Activated T-helper 2 cell treated with anti-CD3 and anti-CD28 coated beads, Interferon-gamma antibody, Interleukin-2, Interleukin-4, amounts not matched to agents 10 μg/mL and 5 μg/mL and 100 μg/mL, durations not matched to agents 14 hours and 24 hours and 36 hours (primary cell): Measurements from ENCODE around the gene CEBPG. TPM values are rescaled to one million over a fixed set of nuclear protein-coding genes. Genes with fewer than 3 reads are reported as not detected.

ENCODE experiments used
- DNase-seq: peaks from one replicate; pipeline ENCODE4 v3.0.0; 2021; ENCODE audit warnings: low spot score
- H3K27ac Mint-ChIP-seq: one replicate; pipeline ENCODE4 v1.8.0; 2021; ENCODE audit warnings: mixed read lengths
- H3K27me3 Mint-ChIP-seq: one replicate; pipeline ENCODE4 v1.8.0; 2021; ENCODE audit warnings: low read depth, mixed read lengths
- H3K36me3 Mint-ChIP-seq: one replicate; pipeline ENCODE4 v1.8.0; 2021; ENCODE audit warnings: low read depth, mixed read lengths
- H3K4me1 Mint-ChIP-seq: one replicate; pipeline ENCODE4 v1.8.0; 2021; ENCODE audit warnings: low read depth, mixed read lengths
- H3K4me3 Mint-ChIP-seq: one replicate; pipeline ENCODE4 v1.8.0; 2021; ENCODE audit warnings: low read depth, mild to moderate bottlenecking, moderate library complexity, mixed read lengths
- H3K9me3 Mint-ChIP-seq: one replicate; pipeline ENCODE4 v1.8.0; 2021; ENCODE audit warnings: mixed read lengths
- intact Hi-C: fragments of 100-400 bp; cut with micrococcal nuclease; formaldehyde crosslinking; loops from one replicate; pipeline ENCODE4 v1.15.1; 2023
- total RNA-seq: library from RNA; stranded (reverse); gene quantifications from 2 replicates; pipeline ENCODE4 v1.2.3, GENCODE V29; 2022

CEBPG gene
- total RNA-seq, 1 donor from 2014 or later = 26.1 TPM

DNA sequence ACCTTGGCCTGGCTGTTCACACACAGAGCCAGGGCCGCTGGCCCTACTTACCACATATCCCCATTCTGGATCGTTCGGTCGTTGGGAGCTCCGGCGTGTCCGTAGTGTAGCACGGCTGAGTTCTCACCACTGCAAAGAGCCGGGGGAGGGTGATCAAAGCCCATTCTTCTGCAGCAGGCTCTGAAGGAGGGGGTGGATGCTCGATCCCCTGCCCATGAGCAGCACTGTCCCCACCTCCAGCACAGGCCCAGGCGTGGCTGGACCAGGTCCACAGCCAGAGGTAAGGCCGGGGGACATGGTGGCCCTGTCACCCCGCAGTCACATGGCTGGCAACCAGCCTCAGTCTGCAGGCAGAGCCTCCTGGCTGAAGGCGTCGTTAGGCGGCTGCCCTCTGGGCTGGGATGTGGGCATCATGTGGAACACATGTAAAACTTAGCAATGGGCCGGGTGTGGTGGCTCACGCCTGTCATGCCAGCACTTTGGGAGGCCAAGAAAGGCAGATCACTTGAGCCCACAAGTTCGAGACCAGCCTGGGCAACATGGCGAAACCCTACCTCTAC lies 38.2 kb downstream of the CEBPG start:
- H3K27me3 Mint-ChIP-seq = no peaks in the 10 kb centered on the region
- no peak overlapping the region for H3K27ac Mint-ChIP-seq
- no peaks in the 10 kb centered on the region for H3K9me3 Mint-ChIP-seq
- DNase-seq = no peak
- no peak overlapping the region for H3K4me3 Mint-ChIP-seq
- no peaks in the 10 kb centered on the region for H3K4me1 Mint-ChIP-seq
- no peaks in the 10 kb centered on the region for H3K36me3 Mint-ChIP-seq
- intact Hi-C loops = no loop called here

DNA sequence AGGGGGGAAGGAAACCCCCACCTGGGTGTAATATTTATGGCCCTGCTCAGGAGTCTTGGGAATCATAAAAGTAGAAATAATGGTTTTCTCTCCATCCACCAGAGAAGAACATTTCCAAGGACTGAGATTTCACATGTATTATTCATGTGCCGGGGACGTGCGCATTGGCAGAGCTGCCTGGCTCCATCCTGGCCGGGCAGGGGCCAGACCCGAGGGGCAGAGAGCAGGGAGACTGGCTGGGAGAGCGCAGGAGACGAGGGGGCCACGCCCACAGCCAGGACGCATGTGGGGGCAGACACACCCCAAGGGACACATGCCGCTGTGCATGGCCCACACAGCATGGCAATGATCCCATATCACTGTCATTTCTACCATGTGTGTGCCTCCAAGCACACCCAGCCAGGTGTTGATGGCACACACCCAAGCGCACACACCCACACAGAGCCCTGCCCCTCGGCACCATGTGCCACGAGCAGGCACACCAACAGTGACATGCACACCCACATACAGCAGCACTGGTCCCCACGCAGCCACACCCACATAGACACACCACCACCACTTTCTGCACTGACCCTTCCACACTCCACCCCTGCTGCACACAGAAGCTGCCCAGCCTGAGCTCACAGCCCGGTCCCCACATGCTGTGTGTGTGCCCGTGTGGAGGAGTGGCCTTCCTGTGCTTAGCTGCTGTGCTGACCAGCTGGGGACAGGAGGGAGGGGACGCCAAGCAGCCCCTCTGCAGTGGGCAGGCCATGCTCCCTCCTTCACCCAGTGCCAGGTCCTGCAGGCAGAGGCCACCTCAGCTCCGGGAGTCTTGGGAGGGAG lies 39.3 kb downstream of the CEBPG start:
- no peak for DNase-seq
- Mint-ChIP-seq H3K27ac (no peak overlapping the region), H3K36me3 (no peaks in the 10 kb centered on the region), H3K9me3 (no peaks in the 10 kb centered on the region), H3K4me1 (no peaks in the 10 kb centered on the region), H3K27me3 (no peaks in the 10 kb centered on the region), H3K4me3 (no peak overlapping the region)
- intact Hi-C loops = no loop called here

DNA sequence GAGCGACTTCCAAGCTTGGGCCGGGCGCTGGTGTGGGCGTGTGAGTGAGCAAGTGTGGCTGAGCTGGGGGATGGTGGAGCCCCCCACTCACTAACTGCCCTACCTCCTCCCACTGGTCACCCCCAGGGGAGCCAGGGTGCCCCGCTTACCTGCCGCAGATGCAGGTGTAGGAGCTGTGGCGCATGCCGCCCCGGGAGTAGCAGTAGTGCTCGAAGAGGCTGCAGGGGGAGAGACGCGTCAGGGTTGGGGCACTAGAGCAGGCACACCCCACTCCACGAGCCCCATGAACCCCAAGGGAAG lies 39.9 kb downstream of the CEBPG start:
- no peaks in the 10 kb centered on the region for H3K4me1 Mint-ChIP-seq
- H3K27ac Mint-ChIP-seq = no peak overlapping the region
- H3K36me3 Mint-ChIP-seq = no peaks in the 10 kb centered on the region
- intact Hi-C loops = no loop called here
- no peak overlapping the region for H3K4me3 Mint-ChIP-seq
- no peaks in the 10 kb centered on the region for H3K9me3 Mint-ChIP-seq
- no peaks in the 10 kb centered on the region for H3K27me3 Mint-ChIP-seq
- DNase-seq = no peak

DNA sequence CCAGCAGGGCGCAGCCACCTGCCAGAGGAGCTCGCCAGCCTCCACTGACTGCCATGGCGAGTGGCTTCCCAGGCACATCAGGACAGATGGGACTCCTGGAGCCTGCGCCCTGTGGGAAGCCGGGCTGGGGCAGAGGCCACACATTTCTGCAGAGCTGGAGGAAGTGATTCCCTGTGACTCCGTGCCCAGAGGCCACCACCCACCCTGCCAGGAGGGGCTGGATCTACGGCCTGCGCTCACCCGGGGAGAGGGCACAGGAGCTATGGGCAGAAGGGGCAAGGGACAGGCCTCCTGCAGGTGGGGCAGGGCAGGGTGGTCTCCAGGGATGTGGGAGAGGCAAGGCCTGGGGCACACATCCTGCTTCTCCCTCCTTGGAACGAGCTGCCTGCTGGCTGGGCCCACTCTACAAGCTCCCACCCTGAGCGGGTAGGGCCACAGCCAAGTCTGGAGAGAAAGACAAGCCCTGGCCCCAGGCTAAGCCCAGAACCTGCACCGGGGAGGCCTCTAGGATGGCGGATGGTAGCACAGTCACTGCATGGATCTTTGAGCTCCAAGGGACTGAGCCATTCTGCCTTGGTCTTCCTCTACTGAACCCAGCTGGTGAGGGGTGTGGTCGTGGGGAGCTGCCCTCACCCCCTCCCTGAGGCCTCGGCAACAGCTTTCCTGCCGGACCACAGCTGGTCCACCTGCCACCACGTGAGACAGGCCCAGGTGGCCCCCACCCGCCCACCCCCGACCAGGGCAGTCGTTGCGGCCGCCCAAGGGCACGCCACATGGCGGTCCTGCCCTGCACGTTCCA lies 40.6 kb downstream of the CEBPG start:
- Mint-ChIP-seq H3K4me1 (no peaks in the 10 kb centered on the region), H3K27ac (no peak overlapping the region), H3K4me3 (no peak overlapping the region), H3K36me3 (no peaks in the 10 kb centered on the region), H3K27me3 (no peaks in the 10 kb centered on the region), H3K9me3 (no peaks in the 10 kb centered on the region)
- intact Hi-C loops = no loop called here
- DNase-seq = no peak

DNA sequence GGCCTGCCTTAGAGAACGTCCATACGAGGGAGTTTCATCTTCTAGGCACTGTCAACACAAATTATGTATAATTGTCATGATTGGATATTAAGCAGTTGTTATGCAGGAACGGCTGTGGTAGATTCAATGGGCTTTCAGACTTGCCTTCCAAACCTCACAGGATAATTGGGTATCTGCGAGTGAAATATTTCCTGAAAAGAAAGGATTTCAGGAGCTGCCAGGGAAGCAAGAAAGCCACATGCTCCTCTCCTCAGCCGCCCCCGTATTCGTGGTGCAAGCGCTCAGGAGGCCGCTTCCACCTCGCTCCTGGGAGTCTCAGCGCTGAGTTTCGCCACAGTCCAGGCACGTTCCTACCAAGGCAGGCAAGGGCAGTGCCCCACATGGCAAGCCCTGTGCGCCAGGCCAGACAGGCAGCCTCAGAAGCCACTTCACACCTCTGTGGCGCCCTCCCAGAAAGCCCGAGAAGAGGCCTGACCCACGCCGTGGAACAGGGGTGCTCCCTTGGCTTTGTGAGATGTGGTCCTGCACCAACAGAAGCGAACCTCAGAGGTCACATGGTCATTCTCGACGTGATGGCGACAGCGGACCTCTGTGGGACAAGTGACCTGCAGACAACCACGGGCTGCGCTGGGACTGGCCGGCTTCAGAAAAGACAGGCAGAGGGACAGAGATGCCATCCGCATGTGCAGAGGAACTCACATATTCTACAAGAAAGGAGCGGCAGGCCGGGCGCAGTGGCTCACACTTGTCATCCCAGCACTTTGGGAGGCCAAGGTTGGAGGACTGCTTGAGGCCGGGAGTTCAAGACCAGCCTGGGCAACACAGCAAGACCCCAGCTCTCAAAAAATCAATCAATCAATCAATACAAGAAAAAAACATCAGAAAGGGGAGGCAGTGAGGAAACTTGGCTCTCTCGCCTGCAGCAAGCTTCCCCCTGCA lies 41.4 kb downstream of the CEBPG start:
- H3K27me3 Mint-ChIP-seq = no peaks in the 10 kb centered on the region
- no peak overlapping the region for H3K27ac Mint-ChIP-seq
- no peaks in the 10 kb centered on the region for H3K4me1 Mint-ChIP-seq
- no peaks in the 10 kb centered on the region for H3K9me3 Mint-ChIP-seq
- DNase-seq = no peak
- H3K36me3 Mint-ChIP-seq = no peaks in the 10 kb centered on the region
- H3K4me3 Mint-ChIP-seq = no peak overlapping the region
- intact Hi-C loops = loop anchor here (5.0 kb wide), 1 partner anchor 357 kb away; no protein-coding TSS in a partner anchor

DNA sequence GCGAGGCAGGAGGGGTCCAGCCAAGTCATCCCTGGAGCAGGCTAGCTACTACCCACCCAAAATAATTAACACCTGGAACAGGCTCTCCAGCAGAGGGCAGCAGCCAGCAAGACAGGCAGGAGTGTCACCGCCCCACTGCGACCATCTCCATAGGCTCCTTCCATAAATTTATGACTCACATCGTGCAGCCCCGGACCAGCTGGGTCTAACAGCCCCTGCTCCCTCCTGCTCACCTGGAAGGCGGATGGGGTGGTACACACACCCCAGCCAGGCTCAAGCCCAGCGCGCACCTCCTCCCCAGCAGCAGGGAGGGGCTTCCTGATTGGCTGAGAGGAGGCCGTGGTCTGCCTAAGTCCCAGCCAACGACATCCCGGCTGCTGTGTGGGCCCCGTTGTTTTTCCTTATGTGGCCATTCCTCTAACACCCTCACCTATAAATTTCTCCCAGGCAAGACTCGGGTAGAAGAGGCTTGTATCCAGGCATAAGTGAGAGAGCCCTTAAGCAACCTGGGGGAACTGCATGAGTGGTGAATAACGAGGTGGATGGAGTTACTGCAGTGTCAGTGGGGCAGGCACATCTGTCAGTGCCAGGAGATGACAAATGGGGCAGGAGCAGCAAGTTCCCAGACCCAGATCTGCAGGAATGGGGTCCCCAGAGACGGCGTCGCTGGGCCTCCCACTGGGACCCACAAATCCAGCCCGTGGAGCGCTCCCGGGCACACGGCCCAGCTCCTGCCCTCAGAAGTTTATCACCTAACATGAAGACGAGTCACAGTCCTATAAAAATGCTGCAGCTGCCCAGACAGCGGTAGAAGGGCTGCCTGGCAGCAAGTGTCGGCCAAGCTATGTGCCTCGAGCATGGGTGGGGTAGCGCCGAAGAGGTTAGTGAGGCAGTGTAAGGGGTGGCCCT lies 43.1 kb downstream of the CEBPG start:
- no peaks in the 10 kb centered on the region for H3K27me3 Mint-ChIP-seq
- H3K27ac Mint-ChIP-seq = no peak overlapping the region
- no peaks in the 10 kb centered on the region for H3K36me3 Mint-ChIP-seq
- peak; percentile 43 for DNase-seq
- intact Hi-C loops = loop anchor here (5.0 kb wide), 1 partner anchor 356 kb away; no protein-coding TSS in a partner anchor
- H3K4me3 Mint-ChIP-seq = peak overlapping the region; percentile 43
- H3K9me3 Mint-ChIP-seq = no peaks in the 10 kb centered on the region
- H3K4me1 Mint-ChIP-seq = no peaks in the 10 kb centered on the region

DNA sequence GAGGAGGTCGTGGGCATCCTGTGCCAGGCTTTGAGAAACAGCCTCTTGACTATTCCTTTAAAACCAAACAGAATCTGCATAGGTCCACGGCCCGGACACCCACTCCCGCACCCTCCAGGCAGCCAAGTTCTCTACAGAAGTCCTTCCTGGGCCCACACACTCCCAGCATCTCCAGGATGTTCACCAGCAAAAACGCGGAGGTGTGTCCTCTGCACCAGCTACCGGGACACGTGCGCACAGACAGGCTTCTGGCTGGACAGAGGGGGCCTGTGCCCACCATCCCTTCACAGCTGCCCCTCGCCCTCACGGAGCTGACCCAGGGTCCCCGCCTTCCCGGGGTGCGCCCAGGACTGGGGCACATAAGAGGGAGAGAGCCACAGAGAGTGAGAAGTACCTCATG lies 44.2 kb downstream of the CEBPG start:
- no peaks in the 10 kb centered on the region for H3K27me3 Mint-ChIP-seq
- DNase-seq = no peak
- intact Hi-C loops = loop anchor here (5.0 kb wide), 1 partner anchor 355 kb away; no protein-coding TSS in a partner anchor
- H3K27ac Mint-ChIP-seq = no peak overlapping the region
- no peaks in the 10 kb centered on the region for H3K4me1 Mint-ChIP-seq
- H3K36me3 Mint-ChIP-seq = no peaks in the 10 kb centered on the region
- H3K4me3 Mint-ChIP-seq = no peak overlapping the region
- H3K9me3 Mint-ChIP-seq = no peaks in the 10 kb centered on the region

DNA sequence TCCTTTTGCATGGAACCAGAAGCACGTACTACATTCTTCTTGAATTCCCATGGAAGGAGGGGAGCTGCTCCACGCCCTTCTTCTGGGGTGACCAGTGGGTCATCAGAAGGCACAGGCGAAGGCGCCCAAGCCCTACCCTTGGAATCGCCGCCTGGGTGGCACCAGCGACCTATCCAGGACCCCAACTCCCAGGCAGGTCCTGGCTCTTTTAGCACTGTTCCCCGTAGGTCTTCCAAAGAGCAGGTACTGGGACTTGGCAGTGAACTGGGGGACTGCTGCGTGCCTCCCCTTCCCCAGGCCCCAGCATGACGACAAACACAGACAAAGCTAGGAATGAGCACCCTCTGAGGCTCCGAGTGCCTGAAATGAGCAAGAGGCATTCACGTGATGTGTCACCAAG lies 45.0 kb downstream of the CEBPG start:
- H3K4me1 Mint-ChIP-seq = no peaks in the 10 kb centered on the region
- intact Hi-C loops = loop anchor here (5.0 kb wide), 1 partner anchor 354 kb away; no protein-coding TSS in a partner anchor
- no peaks in the 10 kb centered on the region for H3K9me3 Mint-ChIP-seq
- no peaks in the 10 kb centered on the region for H3K27me3 Mint-ChIP-seq
- DNase-seq = no peak
- no peak overlapping the region for H3K4me3 Mint-ChIP-seq
- H3K27ac Mint-ChIP-seq = no peak overlapping the region
- no peaks in the 10 kb centered on the region for H3K36me3 Mint-ChIP-seq

DNA sequence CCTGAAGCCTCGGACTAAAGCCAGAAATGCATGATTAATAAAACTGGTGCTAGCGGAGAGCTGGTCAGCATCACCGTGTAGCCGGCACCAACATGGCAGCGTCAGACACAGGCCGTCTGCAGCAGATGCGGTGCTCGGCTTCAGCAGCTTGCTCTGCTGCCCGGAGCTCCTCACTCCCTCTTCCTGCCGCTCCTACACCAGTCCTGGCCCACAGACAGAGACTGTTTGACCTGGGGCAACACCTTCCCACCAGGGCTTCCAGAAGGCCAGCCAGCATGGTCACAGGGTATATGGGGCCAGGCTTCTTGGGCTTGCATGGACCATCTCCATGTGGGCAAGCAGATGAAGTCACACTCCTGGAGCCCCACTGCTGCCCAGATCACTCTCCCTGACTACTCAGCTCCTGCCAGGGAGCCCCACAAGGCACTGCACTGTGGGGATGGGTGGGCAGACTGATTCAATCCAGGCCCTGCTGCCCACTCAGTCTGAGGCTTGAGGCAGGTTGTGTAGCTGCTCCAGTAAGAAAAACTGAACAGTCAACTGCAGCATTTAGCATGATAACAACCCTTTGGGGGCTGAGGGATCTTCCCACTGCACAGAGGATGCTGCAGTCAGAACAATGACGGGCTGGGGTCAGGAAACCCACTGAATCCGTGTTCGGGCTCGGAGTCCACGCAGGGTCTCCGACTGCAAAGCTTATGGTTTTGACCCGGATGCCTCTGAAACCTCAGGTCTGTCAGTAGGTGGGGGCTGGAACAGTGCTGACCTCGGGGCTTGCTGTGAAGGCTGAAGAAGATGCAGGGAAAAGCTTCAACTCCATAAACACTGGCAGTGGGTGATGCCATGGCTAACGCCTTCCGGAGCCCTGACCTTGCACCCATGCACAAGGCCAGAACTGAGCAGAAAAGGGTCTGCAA lies 45.6 kb downstream of the CEBPG start:
- H3K36me3 Mint-ChIP-seq = no peaks in the 10 kb centered on the region
- intact Hi-C loops = loop anchor here (5.0 kb wide), 1 partner anchor 353 kb away; no protein-coding TSS in a partner anchor
- H3K9me3 Mint-ChIP-seq = no peaks in the 10 kb centered on the region
- no peaks in the 10 kb centered on the region for H3K4me1 Mint-ChIP-seq
- H3K27me3 Mint-ChIP-seq = no peaks in the 10 kb centered on the region
- no peak overlapping the region for H3K27ac Mint-ChIP-seq
- DNase-seq = no peak
- no peak overlapping the region for H3K4me3 Mint-ChIP-seq

DNA sequence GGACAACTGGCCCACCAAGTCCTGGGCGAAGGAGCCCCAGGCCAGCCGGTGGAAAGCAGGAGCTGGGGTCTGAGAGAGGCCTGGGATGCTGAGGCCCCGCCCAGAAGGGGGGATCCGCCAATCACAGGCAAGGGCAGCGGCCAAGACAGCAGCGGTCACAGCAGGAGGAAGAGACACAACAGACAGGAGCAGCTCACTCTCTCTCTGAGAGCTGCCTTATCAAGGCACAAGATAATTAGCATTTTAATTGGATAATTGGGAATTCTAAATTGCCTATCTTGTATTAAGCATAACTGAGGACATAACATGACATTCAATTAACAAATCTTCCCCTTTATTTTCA lies 46.2 kb downstream of the CEBPG start:
- H3K36me3 Mint-ChIP-seq = no peaks in the 10 kb centered on the region
- no peak overlapping the region for H3K27ac Mint-ChIP-seq
- no peaks in the 10 kb centered on the region for H3K9me3 Mint-ChIP-seq
- intact Hi-C loops = loop anchor here (5.0 kb wide), 1 partner anchor 353 kb away; no protein-coding TSS in a partner anchor
- H3K4me3 Mint-ChIP-seq = no peak overlapping the region
- no peak for DNase-seq
- no peaks in the 10 kb centered on the region for H3K27me3 Mint-ChIP-seq
- H3K4me1 Mint-ChIP-seq = no peaks in the 10 kb centered on the region

DNA sequence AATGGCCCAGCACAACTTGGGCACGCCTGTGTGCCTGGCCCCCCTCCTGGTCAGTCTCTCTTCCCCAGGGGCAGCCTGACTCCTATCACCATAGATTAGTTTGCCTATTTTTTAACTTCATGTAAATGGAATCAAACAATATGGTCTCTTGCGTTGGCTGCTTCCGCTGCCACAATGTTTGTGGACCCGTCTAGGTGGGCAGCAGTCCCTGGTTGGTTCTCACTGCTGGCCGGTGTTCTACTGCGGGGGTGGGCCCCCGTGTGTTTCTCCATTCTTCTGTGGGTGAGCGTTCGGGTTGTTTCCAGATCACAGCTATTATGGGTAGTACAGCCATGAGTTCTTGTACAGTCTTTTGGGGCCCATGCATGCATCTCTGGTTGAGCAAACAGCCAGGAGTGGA lies 47.3 kb downstream of the CEBPG start:
- intact Hi-C loops = no loop called here
- H3K9me3 Mint-ChIP-seq = no peaks in the 10 kb centered on the region

More for the DNA sequence above, 47.3 kb downstream of the CEBPG start:
- Mint-ChIP-seq H3K27ac (no peak overlapping the region), H3K4me3 (no peak overlapping the region), H3K36me3 (no peaks in the 10 kb centered on the region), H3K27me3 (no peaks in the 10 kb centered on the region), H3K4me1 (no peaks in the 10 kb centered on the region)
- no peak for DNase-seq
